H9 (cell line): ENCODE data around the gene TAGLN2. TPM values are rescaled to one million over a fixed set of nuclear protein-coding genes. Genes with fewer than 3 reads are reported as not detected.

Experiments used
- DNase-seq: peaks from one replicate; pipeline ENCODE4 v3.0.0-alpha.2; 2017
- H2AFZ ChIP-seq: one replicate; pipeline ENCODE4 v1.6.1; 2013; ENCODE audit warnings: mild to moderate bottlenecking, low read length, control low read depth, moderate library complexity
- H2AK5ac ChIP-seq: 2 replicates; pipeline ENCODE4 v1.6.1; 2013; ENCODE audit warnings: low read length, control low read depth, mixed read lengths; ENCODE audit not compliant: insufficient read length
- H2BK120ac ChIP-seq: one replicate; pipeline ENCODE4 v1.6.1; 2013; ENCODE audit warnings: low read depth, mild to moderate bottlenecking, low read length, control low read depth, inconsistent platforms; ENCODE audit not compliant: poor library complexity, severe bottlenecking
- H2BK12ac ChIP-seq: 2 replicates; pipeline ENCODE4 v1.6.1; 2013; ENCODE audit warnings: low read length, control low read depth, mixed read lengths, low read depth; ENCODE audit not compliant: insufficient read length
- H2BK15ac ChIP-seq: 2 replicates; pipeline ENCODE4 v1.6.1; 2013; ENCODE audit warnings: low read depth, low read length, control low read depth
- H2BK20ac ChIP-seq: one replicate; pipeline ENCODE4 v1.6.1; 2013; ENCODE audit warnings: low read depth, mild to moderate bottlenecking, low read length, control low read depth, inconsistent platforms; ENCODE audit not compliant: poor library complexity, severe bottlenecking
- H2BK5ac ChIP-seq: 2 replicates; pipeline ENCODE4 v1.6.1; 2013; ENCODE audit warnings: low read length, control low read depth, mixed read lengths; ENCODE audit not compliant: insufficient read length
- H3K14ac ChIP-seq: 2 replicates; pipeline ENCODE4 v1.6.1; 2013; ENCODE audit warnings: low read length, control low read depth; ENCODE audit not compliant: insufficient read depth
- H3K18ac ChIP-seq: 2 replicates; pipeline ENCODE4 v1.6.1; 2013; ENCODE audit warnings: low read depth, mild to moderate bottlenecking, mixed read lengths, low read length, control low read depth; ENCODE audit not compliant: insufficient read length
- H3K23ac ChIP-seq: 2 replicates; pipeline ENCODE4 v1.6.1; 2013; ENCODE audit warnings: low read length, control low read depth, mixed read lengths, low read depth; ENCODE audit not compliant: insufficient read length
- H3K23me2 ChIP-seq: 2 replicates; pipeline ENCODE4 v1.6.1; 2013; ENCODE audit warnings: low read depth, mild to moderate bottlenecking, mixed read lengths, low read length, control low read depth; ENCODE audit not compliant: insufficient read length, poor library complexity, severe bottlenecking
- H3K27ac ChIP-seq: 2 replicates; pipeline ENCODE4 v1.5.1; 2013; ENCODE audit warnings: low read length, control low read depth, mixed read lengths, low read depth; ENCODE audit not compliant: insufficient read length
- H3K27me3 ChIP-seq: 2 replicates; pipeline ENCODE4 v1.6.1; 2013; ENCODE audit warnings: low read length, control low read depth, inconsistent platforms; ENCODE audit not compliant: insufficient read depth
- H3K4ac ChIP-seq: 2 replicates; pipeline ENCODE4 v1.6.1; 2013; ENCODE audit warnings: low read depth, mild to moderate bottlenecking, control low read depth, inconsistent platforms, low read length, moderate library complexity
- H3K4me1 ChIP-seq: 2 replicates; pipeline ENCODE4 v1.6.1; 2013; ENCODE audit warnings: low read length, control low read depth, inconsistent platforms; ENCODE audit not compliant: insufficient read depth
- H3K4me2 ChIP-seq: 2 replicates; pipeline ENCODE4 v1.6.1; 2013; ENCODE audit warnings: low read length, control low read depth, mixed read lengths; ENCODE audit not compliant: insufficient read length, insufficient read depth
- H3K56ac ChIP-seq: 2 replicates; pipeline ENCODE4 v1.6.1; 2013; ENCODE audit warnings: low read depth, mild to moderate bottlenecking, mixed read lengths, low read length, control low read depth; ENCODE audit not compliant: insufficient read length
- H3K79me1 ChIP-seq: 2 replicates; pipeline ENCODE4 v1.6.1; 2013; ENCODE audit warnings: low read depth, mild to moderate bottlenecking, moderate library complexity, low read length, control low read depth, inconsistent platforms; ENCODE audit not compliant: insufficient read depth, poor library complexity, severe bottlenecking
- H3K79me2 ChIP-seq: 2 replicates; pipeline ENCODE4 v1.6.1; 2013; ENCODE audit warnings: low read length, control low read depth, inconsistent platforms; ENCODE audit not compliant: insufficient read depth
- H3K9ac ChIP-seq: 2 replicates; pipeline ENCODE4 v1.6.1; 2013; ENCODE audit warnings: low read length, control low read depth, mixed read lengths; ENCODE audit not compliant: insufficient read length; ENCODE audit errors: extremely low read depth
- H3K9me3 ChIP-seq: one replicate; pipeline ENCODE4 v1.6.1; 2013; ENCODE audit warnings: low read depth, low read length, inconsistent platforms; ENCODE audit not compliant: control insufficient read depth
- H3T11ph ChIP-seq: one replicate; pipeline ENCODE4 v1.6.1; 2013; ENCODE audit warnings: mild to moderate bottlenecking, low read length, control low read depth, inconsistent platforms
- H4K20me1 ChIP-seq: one replicate; pipeline ENCODE4 v1.6.1; 2013; ENCODE audit not compliant: control insufficient read depth, insufficient read length, insufficient read depth
- H4K5ac ChIP-seq: 2 replicates; pipeline ENCODE4 v1.6.1; 2013; ENCODE audit warnings: low read depth, mild to moderate bottlenecking, mixed read lengths, low read length, control low read depth; ENCODE audit not compliant: insufficient read length
- H4K8ac ChIP-seq: replicated peaks from 2 replicates; pipeline ENCODE4 v1.6.1; 2013; ENCODE audit warnings: low read length, control low read depth, mixed read lengths, low read depth; ENCODE audit not compliant: insufficient read length
- H4K91ac ChIP-seq: 2 replicates; pipeline ENCODE4 v1.6.1; 2013; ENCODE audit warnings: low read depth, mild to moderate bottlenecking, moderate library complexity, mixed read lengths, low read length, control low read depth; ENCODE audit not compliant: insufficient read length
- H3K27ac Mint-ChIP-seq, 3 experiments: 2 replicates in 2 of 3; 3 replicates in 1 of 3; pipeline ENCODE4 v1.8.0; 2020 to 2021; ENCODE audit warnings: mixed read lengths in 3 of 3, mild to moderate bottlenecking in 1 of 3, moderate library complexity in 1 of 3
- H3K27me3 Mint-ChIP-seq: 2 replicates; pipeline ENCODE4 v1.8.0; 2021; ENCODE audit warnings: low read depth, mild to moderate bottlenecking, moderate library complexity, mixed read lengths
- H3K36me3 Mint-ChIP-seq, 3 experiments: 2 replicates in 2 of 3; 3 replicates in 1 of 3; pipeline ENCODE4 v1.8.0; 2020 to 2021; ENCODE audit warnings: low read depth in 3 of 3, mixed read lengths in 3 of 3; ENCODE audit not compliant: insufficient read depth in 1 of 3
- H3K4me1 Mint-ChIP-seq, 2 experiments: 2 replicates each; pipeline ENCODE4 v1.8.0; 2020; ENCODE audit warnings: mixed read lengths in 2 of 2
- H3K4me3 Mint-ChIP-seq, 2 experiments: 2 replicates in 1 of 2; 3 replicates in 1 of 2; pipeline ENCODE4 v1.8.0; 2020 to 2021; ENCODE audit warnings: mild to moderate bottlenecking in 2 of 2, mixed read lengths in 2 of 2, moderate library complexity in 1 of 2
- H3K9me3 Mint-ChIP-seq, 2 experiments: 2 replicates in 1 of 2; 3 replicates in 1 of 2; pipeline ENCODE4 v1.8.0; 2020; ENCODE audit warnings: mild to moderate bottlenecking in 2 of 2, mixed read lengths in 2 of 2, moderate library complexity in 1 of 2
- CTCF ChIP-seq: fragments of 200-600 bp; sonication (generic); conservative IDR thresholded peaks from 3 replicates; pipeline ENCODE4 v1.8.0; 2021; ENCODE audit warnings: antibody characterized with exemption, mild to moderate bottlenecking
- WGBS: extraction: QIAGEN DNeasy Blood & Tissue Kit; methylation state at CpG from one replicate; pipeline ENCODE4 v1.1.7; 2013; ENCODE audit warnings: missing lambda C conversion rate, low lambda C conversion rate, mixed read lengths; ENCODE audit not compliant: insufficient read length; ENCODE audit errors: extremely low coverage; 5-methylcytosine and 5-hydroxymethylcytosine counted together
- total RNA-seq: library from RNA; stranded (reverse); gene quantifications from 2 replicates; pipeline ENCODE4 v1.2.1, GENCODE V29; 2021

TAGLN2 gene
- total RNA-seq, 1 experiment from 2014 or later = 76.7 TPM

GRCh38 chr1:159881622-159882526, 43.4 kb downstream of the TAGLN2 start:
- Histone ChIP-seq H4K5ac (no peak overlapping the region), H3K4me1 (no peaks in the 10 kb centered on the region), H4K91ac (no peak overlapping the region), H3K27me3 (no peaks in the 10 kb centered on the region), H3K4ac (no peak overlapping the region), H3K4me2 (no peak overlapping the region), H4K8ac (no peak overlapping the region), H3K23me2 (no peaks in the 10 kb centered on the region), H2AK5ac (no peak overlapping the region), H3K9ac (no peak overlapping the region), H3K23ac (no peak overlapping the region), H3K18ac (no peak overlapping the region), H3K79me1 (no peaks in the 10 kb centered on the region), H3K27ac (no peak overlapping the region), H2BK5ac (no peak overlapping the region), H2BK20ac (no peak overlapping the region), H3K9me3 (no peaks in the 10 kb centered on the region), H2BK15ac (no peak overlapping the region), H3T11ph (no peak overlapping the region), H3K14ac (no peak overlapping the region; the same call in 1 of the 2 replicates), H2BK12ac (no peak overlapping the region), H2BK120ac (no peak overlapping the region), H4K20me1 (no peaks in the 10 kb centered on the region), H2AFZ (no peak overlapping the region), H3K79me2 (no peaks in the 10 kb centered on the region), H3K56ac (no peak overlapping the region)
- Mint-ChIP-seq H3K36me3 (no peaks in the 10 kb centered on the region), H3K4me3 (no peak overlapping the region), H3K27ac (no peak overlapping the region), H3K4me1 (no peaks in the 10 kb centered on the region), H3K9me3 (no peaks in the 10 kb centered on the region), H3K27me3 (no peaks in the 10 kb centered on the region; the same call in none of the 2 replicates)
- no CpG with 5 or more reads among the region's 6 CpGs for WGBS
- no peak for DNase-seq
- TF ChIP-seq CTCF = no peak
